B cell (primary cell): ENCODE measurements around the gene BMP10.

Experiments used
- EZH2 ChIP-seq: IDR thresholded peaks from 2 replicates; pipeline ENCODE4 v1.6.1; 2012; ENCODE audit warnings: borderline replicate concordance, low read depth, mild to moderate bottlenecking, moderate library complexity, low read length; ENCODE audit not compliant: insufficient read depth, poor library complexity, severe bottlenecking
- TF ChIP-seq, protein P1 (sequence below): fragments of 200-600 bp; IDR thresholded peaks from one replicate; pipeline ENCODE4 v1.8.0; 2022; ENCODE audit warnings: antibody characterized with exemption, mild to moderate bottlenecking

DNA sequence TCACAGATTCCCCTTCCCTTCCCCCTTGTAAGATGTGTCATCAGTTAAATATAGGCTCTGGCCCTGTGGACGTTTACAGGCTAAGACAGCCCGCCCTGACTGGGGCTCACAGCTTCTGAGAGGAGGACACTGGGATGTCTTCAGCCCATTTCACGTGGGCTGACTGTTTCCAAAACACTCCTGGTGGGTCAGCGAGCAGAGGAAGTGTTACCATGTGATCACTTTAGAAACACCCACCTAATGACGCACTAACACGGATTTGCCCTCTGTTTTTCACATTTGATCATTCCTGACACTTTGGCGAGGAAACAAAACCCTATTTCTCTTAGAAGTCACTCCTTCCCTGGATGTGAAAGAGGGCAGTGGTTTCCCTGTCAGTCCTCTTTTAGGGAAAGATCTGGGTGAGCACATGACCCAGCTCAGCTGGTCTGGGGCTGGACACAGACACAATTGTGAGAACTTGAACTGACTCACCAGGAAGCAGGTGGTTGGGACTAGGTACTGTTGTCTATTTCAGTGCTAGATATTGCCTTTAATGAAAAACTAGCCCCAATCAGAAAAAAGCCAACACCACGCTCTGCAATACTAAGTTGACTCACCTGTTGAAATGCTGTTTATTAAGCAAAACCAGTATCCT, 38.8 kb downstream of the BMP10 start:
- TF ChIP-seq, protein P1, sequence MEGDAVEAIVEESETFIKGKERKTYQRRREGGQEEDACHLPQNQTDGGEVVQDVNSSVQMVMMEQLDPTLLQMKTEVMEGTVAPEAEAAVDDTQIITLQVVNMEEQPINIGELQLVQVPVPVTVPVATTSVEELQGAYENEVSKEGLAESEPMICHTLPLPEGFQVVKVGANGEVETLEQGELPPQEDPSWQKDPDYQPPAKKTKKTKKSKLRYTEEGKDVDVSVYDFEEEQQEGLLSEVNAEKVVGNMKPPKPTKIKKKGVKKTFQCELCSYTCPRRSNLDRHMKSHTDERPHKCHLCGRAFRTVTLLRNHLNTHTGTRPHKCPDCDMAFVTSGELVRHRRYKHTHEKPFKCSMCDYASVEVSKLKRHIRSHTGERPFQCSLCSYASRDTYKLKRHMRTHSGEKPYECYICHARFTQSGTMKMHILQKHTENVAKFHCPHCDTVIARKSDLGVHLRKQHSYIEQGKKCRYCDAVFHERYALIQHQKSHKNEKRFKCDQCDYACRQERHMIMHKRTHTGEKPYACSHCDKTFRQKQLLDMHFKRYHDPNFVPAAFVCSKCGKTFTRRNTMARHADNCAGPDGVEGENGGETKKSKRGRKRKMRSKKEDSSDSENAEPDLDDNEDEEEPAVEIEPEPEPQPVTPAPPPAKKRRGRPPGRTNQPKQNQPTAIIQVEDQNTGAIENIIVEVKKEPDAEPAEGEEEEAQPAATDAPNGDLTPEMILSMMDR, result no peak
- TF ChIP-seq EZH2, result no peak
